ENCODE data around the gene D2HGDH. TPM values are rescaled to one million over a fixed set of nuclear protein-coding genes. Genes with fewer than 3 reads are reported as not detected.

D2HGDH gene
- total RNA-seq, 4 donors from 2014 or later, result 37.7 to 160 (median 62.2) TPM

DNA sequence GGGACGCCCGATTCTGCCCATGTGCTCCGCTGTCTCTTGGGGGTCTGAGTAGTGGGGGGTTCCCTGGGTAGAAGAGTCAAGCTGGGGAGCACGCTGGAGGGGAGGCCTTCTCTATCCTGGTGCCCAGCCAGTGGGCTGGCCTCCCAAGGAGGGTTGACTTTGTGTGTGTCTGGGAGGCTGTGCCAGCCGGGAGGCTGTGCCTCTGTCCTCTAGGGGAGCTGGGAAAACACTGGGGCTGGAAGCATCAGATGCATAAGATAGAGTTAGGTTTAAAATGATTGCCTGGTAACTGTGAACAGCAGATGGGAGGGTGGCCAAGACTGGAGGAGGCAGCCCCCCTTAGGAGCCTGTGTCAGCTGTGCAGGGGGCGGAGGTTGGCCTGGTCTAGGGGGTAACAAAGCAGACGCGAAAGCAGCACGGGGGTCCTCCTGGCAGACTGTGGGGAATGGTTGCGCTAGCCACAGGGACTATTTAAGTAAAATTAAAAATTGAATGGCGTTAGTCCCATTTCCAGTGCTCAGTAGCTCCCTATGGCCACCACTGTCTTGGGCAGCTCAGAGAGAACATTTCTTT, 31.3 kb upstream of the D2HGDH start:
- Histone ChIP-seq H3K36me3 (peaks cover 36% of the 10 kb centered on the region), H3K4me3 (peak overlapping the region; percentile 78), H3K27me3 (no peaks in the 10 kb centered on the region), H3K9me3 (no peaks in the 10 kb centered on the region), H3K4me1 (peaks cover 24% of the 10 kb centered on the region), H3K27ac (peak overlapping the region; percentile 98)
- WGBS, result 50% methylated on average over 7 of the region's 11 CpGs
- TF ChIP-seq EP300 (IDR thresholded peaks at IDR 0.05), result no peak
- no peak for TF ChIP-seq POLR2AphosphoS5 (IDR thresholded peaks at IDR 0.05)
- no peak for TF ChIP-seq CTCF (IDR thresholded peaks at IDR 0.05)
- TF ChIP-seq POLR2A (IDR thresholded peaks at IDR 0.05), result no peak
- DNase-seq (ENCODE audit: low spot score in 2 of 2), result no peak

DNA sequence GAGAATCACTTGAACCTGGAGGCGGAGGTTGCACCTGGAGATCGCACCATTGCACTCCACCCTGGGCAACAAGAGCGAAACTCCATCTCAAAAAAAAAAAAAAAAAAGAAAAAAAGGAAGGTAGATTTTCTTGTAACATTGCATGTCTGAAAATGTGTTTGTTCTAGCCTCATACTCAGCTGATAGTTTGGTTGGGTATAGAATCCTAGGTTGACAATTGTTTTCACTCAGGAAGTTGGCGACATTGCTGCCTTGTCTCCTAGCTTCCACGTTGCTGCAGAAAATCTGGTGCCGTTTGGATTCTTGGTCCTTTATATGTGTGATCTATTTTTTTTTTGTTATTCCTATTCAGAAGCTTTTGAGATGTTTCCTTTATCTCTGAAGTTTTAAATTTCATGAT, 27.9 kb upstream of the D2HGDH start:
- no peak for DNase-seq (ENCODE audit: low spot score in 2 of 2)
- Histone ChIP-seq H3K36me3 (peaks cover 70% of the 10 kb centered on the region), H3K9me3 (no peaks in the 10 kb centered on the region), H3K4me3 (no peak overlapping the region), H3K27me3 (no peaks in the 10 kb centered on the region), H3K4me1 (peaks cover 13% of the 10 kb centered on the region), H3K27ac (no peak overlapping the region)
- 98% methylated on average over 6 of the region's 6 CpGs for WGBS
- TF ChIP-seq CTCF (IDR thresholded peaks at IDR 0.05), result no peak
- no peak for TF ChIP-seq POLR2A (IDR thresholded peaks at IDR 0.05)
- TF ChIP-seq POLR2AphosphoS5 (IDR thresholded peaks at IDR 0.05), result no peak
- no peak for TF ChIP-seq EP300 (IDR thresholded peaks at IDR 0.05)

DNA sequence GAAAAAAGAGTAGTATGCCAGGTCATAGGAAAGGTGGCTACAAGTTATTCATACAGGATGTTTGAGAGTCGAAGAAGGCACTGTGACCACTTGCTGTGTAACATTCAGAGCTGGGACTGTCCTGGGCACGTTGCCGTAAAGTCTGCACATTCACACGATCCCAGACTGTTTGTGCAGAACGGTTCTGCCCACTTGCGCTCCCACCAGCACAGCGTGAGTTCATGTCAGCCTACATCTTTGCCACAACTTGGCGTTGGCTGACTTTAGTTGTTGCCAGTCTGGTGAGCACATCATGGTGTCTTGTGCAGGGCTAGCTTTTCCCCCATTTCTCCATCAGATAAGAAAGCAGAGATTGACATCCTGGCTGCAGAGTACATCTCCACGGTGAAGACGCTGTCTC, 25.6 kb upstream of the D2HGDH start:
- TF ChIP-seq CTCF (IDR thresholded peaks at IDR 0.05), result no peak
- no peak for TF ChIP-seq POLR2AphosphoS5 (IDR thresholded peaks at IDR 0.05)
- TF ChIP-seq EP300 (IDR thresholded peaks at IDR 0.05), result no peak
- TF ChIP-seq POLR2A (IDR thresholded peaks at IDR 0.05), result no peak
- Histone ChIP-seq H3K27me3 (no peaks in the 10 kb centered on the region), H3K9me3 (no peaks in the 10 kb centered on the region), H3K4me3 (no peak overlapping the region), H3K27ac (no peak overlapping the region), H3K36me3 (peaks cover 93% of the 10 kb centered on the region), H3K4me1 (no peaks in the 10 kb centered on the region)
- DNase-seq (ENCODE audit: low spot score in 2 of 2), result no peak
- 93% methylated on average over 10 of the region's 10 CpGs for WGBS

DNA sequence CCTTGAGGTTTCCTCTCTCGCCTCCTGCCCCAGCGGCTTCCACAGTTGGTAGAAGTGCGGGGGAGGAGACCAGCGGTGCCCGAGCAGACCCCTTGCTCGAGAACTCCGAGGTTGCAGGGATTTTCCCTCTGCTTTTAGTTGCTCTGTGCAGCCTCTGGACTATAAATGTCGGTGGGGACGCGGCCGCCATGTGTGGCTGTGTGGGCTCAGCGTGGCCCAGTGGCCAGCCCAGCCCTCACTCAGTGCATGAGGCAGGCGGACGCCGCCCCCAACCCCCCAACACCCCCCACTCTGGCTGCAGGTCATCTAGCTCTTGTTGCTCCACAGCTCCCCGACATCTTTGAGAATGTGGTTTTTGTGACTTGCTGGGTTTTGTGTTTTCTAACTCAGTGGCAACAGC, 15.3 kb upstream of the D2HGDH start:
- whole genome bisulfite sequencing, result 97% methylated on average over 16 of the region's 16 CpGs
- no peaks in the 10 kb centered on the region for H3K4me1 ChIP-seq
- no peak overlapping the region for H3K4me3 ChIP-seq
- TF ChIP-seq EP300 (IDR thresholded peaks at IDR 0.05) (no peak), POLR2AphosphoS5 (IDR thresholded peaks at IDR 0.05) (no peak), POLR2A (IDR thresholded peaks at IDR 0.05) (no peak), CTCF (IDR thresholded peaks at IDR 0.05) (no peak)
- peaks cover 96% of the 10 kb centered on the region for H3K36me3 ChIP-seq
- DNase-seq (ENCODE audit: low spot score in 2 of 2), result no peak
- H3K9me3 ChIP-seq, result no peaks in the 10 kb centered on the region
- no peaks in the 10 kb centered on the region for H3K27me3 ChIP-seq
- H3K27ac ChIP-seq, result no peak overlapping the region

DNA sequence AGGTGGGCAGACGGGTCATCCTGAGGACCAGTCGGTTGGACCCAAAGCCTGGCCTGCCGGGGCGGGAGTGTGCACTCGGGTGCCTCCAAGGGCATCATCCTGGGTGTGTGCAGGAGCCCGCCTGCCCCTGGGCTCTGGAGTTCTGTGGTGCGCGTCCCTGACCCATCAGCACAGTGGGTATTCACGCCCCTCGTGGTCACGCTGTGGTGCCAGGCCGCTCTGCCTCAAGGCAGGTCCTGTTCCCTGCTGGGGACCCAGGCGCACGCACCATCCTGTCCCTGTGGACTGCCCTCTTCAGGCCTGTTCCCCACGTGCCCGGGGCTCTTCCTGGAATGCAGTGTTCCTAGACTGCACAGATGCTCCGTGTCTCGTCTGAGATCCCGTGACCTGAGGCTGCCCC, 14.3 kb upstream of the D2HGDH start:
- no peaks in the 10 kb centered on the region for H3K27me3 ChIP-seq
- no peak overlapping the region for H3K4me3 ChIP-seq
- no peak for DNase-seq (ENCODE audit: low spot score in 2 of 2)
- peaks cover 96% of the 10 kb centered on the region for H3K36me3 ChIP-seq
- no peaks in the 10 kb centered on the region for H3K4me1 ChIP-seq
- no peak for TF ChIP-seq CTCF (IDR thresholded peaks at IDR 0.05)
- no peak for TF ChIP-seq POLR2A (IDR thresholded peaks at IDR 0.05)
- no peak for TF ChIP-seq POLR2AphosphoS5 (IDR thresholded peaks at IDR 0.05)
- no peak for TF ChIP-seq EP300 (IDR thresholded peaks at IDR 0.05)
- H3K9me3 ChIP-seq, result no peaks in the 10 kb centered on the region
- no CpG with 5 or more reads among the region's 19 CpGs for WGBS
- no peak overlapping the region for H3K27ac ChIP-seq

Data from suprapubic skin (tissue), 4 donors.